COLO668 (cell line): ENCODE results near the gene ZCCHC14.
"Not testable (repeated sequence)": the region's sequence is repeated elsewhere in the genome, so short reads cannot be mapped to it uniquely, and the experiment has no call there.

Experiments used
- DNase-seq: peaks from one replicate; lab custom pipeline; 2025; ENCODE audit not compliant: unreplicated experiment; lab: John Stamatoyannopoulos, UW

Gene ZCCHC14

DNA sequence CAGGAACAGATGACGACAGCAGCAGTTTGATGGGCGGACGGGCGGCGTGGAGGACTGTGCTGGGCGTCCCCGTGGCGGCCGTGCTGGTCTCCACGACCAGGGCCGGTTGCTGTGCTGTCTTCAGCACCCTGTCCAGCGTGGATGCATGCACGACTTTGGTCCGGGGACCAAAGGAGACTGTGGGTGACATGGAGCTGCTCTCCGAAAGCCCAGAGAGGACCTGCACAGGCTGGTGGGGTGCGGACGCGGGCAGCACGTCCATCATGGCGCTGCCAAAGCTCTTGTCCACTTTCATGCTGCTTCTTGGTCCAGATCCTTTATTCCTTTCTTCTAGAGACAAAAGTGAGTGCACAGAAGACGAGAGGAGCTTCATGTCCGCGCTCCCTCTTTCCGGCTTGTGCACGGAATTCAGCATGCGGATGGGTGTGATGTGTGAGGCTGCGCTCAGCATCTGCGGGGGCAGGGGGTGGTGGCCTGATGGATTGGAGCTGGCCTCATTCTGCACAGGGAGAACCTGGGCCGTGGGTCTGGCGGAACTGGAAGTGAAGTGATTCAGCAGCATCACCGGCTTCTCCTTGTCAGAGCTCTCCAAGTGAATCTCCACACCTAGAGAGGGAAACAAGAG, 80.3 kb downstream of the ZCCHC14 start:
- DNase-seq = no peak

DNA sequence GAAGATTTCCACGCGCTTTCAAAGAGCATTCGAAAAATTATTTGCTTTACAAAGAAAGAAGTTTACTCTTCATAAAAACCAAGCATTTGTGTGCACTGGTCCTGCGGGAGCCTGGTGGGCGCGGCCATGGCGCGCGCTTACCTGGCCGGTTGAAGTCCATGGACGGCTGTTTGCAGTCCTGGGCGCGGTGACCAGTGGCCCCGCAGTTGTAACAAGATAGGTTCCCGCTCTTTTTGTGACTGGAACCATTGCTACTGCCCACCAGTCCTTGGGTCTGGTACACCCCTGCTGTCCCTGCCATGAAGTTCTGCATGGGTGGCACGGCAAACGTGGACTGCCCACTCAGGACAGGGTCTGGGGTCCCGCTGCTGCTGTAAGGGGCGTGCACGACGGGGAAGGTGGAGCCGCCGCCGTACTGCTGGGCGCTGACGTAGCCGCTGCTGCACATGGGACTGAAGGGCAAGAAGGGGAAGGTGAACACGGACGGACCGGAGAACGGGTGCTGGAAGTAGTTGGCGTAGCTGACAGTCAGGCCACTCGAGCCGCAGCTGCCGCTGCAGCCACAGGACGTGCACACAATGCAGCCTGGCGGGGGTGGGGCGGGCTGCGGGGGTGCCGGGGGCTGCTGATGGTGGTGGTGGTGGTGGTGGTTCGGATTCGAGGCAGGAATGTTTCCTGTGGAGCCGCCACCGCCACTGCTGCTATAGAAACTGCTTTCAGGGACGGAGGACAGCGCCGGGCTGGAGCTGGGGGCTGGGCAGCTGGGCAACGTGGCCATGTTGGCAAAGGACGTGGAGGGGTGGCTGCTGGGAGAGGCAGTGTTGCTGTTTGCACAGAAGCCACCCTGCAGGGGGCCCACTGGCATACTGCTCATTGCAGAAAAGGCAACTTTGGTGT, 81.2 kb downstream of the ZCCHC14 start:
- no peak for DNase-seq

DNA sequence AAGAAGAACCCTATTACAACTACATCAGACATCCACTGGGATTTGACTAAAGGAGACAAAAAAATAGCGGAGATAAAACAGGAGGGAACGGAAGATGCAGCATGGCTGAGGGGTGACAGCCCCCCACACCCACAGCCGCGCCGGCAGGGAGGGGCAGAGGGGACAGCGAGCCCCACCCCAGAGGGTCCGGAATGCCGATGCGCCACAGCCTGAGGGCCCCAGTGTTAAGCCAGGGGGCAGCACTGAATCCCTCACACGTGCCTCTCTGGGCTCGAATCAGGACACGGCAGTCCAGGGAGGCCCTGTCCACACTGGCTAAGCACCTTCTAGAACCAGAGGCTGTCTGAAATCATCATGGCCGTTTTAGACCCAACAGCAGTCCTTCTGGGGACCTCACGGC, 81.9 kb downstream of the ZCCHC14 start:
- no peak for DNase-seq

DNA sequence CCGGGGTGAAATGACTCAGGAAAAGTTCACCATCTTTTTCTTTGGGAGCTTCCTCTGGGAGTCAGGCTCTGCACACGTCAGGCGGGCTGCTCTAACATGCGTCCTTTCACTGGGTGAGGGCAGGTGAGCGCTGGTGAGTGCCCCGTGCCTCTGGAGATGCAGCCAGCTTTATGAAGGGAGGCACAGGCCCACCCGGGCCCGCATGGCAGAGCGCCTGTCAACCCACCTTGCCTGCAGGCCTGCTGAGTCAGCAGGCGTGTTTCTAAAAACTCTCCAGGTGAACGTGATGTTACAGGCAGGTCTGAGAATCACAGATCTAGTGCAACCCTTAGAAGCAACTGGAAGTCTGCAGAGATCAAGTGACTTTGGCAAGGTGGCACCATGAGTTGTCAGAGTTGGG, 82.3 kb downstream of the ZCCHC14 start:
- DNase-seq = no peak

DNA sequence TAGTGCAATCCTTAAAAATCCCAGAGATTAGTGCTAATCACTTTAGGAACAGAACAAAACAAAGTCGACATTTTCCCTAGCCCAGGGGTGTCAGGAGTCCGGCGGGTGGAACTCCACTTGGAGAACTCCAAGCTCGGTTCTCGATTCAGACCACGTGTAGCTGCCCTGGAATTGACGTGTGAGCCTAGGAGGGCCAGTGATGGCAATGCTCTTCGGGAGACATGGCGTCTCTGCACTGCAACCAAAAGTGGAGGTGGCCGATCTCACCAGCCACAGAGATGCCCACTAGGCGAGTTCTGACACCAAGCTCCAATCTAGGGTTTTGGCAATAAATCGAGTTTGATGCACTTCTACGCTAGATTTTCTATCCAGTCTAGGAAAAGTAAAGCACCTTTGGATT, 83.0 kb downstream of the ZCCHC14 start:
- DNase-seq = no peak

DNA sequence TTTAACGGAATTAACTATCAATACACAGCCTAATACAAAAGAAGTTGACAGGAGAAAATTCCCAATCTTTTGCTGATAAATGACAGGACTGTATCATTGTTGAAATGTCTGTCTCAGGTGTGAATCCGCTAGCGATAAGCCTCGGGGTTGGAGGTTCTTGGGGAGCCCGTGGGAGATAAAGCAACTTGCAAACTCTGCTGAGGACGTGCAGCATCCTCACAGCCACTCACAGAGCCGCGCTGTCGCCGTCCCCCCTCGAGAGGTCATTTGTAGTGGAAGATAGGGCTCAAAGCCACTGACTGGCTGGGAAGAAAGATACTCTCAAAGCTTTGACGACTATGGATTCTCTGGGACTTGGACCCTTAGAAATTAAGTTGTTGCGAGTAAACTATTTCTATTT, 83.7 kb downstream of the ZCCHC14 start:
- no peak for DNase-seq

DNA sequence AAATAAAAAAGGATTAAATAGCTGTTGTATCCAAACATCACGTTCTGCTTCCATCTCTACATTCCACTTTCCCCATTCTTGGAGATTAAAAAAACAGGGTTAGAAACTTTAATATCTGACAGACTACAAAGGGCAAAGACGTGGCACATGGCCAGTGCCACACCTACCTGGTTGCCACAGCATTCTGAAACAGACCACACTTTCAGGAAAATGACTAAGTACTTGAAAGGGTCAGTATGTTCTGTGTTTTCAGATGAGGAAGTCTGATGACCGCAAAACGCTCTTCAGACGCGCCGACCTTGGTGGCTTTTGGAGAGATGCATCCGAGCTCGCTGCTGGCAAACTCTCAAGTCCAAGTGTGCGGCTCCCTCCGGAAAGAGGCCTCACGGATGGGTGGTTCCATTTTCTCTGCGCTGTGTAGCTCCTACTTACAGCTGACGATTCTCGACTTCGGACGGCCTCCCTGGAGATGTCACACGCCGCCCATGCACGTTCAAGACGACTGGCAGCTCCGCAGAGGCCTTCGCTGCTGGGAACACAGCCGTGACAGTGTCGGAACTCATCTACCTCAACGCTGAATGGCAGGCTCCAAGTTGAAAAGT, 85.2 kb downstream of the ZCCHC14 start:
- no peak for DNase-seq

DNA sequence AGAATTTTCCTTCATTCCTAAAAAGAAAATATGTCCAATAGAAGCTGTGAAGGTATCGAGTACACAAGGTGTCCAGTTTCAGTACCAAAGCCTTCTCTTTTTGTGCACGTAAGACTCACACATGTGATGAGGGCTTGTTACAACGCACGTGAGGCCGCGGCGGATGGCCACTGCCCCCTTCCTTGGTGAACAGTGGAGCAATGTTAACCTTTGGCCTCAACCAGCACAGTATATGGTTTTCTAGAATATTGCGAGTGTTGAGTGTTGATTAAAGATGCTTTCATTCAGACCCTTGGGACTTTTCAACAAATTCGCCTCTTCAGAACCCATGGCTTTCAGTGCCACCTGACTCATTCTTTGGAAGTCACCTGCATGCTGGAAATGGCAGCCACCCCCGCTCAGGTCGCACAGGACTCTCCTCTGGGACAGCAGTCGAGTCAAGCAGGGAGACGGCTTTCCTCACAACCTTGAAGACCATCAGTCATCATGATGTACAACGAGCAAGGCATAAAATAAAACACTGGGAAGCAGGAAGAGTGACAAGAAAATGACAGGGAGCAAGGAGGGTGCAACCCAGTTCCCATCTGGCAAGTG, 86.2 kb downstream of the ZCCHC14 start:
- DNase-seq = no peak

DNA sequence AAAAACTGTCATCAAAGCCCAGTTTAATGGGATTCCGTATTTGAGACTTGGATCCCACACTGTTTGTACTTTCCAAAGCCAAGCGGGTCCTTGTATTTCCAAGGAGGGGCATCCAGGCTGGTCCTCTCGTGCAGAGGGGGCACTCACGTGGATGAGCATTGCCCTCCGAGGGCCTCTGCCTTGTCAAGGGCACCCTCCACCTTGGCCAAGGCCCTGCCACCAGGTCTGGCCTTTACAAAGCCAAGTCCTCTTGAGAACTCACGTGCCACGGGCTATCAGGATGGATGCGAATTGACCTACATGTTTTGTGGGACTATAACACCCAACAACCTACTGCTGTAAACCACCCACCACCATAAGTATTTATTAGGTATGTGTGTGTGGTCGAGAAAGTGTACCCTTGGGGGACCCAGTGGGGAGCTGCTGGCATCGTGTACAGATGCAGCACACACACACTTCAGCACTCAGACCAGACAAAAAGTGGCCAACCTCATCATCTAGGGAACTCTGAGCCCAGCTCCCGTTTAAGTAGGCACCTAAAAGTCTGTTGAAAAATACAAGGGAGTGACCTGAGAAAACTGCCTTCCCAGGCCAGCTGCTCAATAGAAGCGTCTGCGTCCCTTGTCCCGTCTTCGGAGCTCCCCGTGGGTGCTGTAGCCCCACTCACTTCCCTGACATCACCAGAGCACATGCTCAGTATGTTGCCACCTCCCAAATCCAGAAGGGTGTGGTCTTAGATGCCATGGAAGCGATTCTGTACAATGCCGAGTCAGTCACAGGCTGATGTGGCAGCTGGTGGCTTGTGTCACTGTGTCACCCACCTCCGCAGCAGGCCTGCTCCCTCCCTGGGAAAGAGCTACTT, 87.8 kb downstream of the ZCCHC14 start:
- DNase-seq = no peak

DNA sequence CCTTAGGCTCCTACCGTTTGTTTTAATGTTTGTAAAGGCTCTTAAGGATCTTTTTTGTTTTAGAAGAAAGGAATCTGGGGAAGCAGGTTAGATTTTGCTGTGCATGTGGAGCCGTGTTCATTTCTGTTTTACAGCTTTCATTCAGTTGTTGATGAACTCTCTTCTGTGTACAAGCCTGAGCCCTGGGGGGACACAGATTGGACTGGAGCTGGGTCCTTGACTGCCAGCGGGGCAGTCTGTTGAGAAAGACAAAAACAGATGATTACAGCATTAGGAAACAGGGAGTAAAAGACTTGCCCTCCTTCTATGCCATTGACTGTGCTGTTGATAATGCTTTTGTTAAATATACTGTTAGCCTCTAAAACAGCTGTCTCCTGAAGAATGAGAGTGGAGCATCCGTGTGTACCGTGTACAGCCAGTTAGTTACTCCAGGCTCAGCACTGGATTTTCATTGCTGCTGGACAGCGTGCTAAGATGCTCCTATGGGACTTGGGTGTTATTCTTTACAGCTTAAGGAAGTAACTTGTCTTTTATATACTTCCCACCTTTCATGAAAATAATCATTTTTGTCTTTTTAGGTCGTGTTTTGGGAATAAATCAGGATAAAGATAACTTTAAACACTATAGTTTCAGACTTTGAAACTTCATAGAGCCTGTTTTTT, 97.5 kb downstream of the ZCCHC14 start:
- no peak for DNase-seq

DNA sequence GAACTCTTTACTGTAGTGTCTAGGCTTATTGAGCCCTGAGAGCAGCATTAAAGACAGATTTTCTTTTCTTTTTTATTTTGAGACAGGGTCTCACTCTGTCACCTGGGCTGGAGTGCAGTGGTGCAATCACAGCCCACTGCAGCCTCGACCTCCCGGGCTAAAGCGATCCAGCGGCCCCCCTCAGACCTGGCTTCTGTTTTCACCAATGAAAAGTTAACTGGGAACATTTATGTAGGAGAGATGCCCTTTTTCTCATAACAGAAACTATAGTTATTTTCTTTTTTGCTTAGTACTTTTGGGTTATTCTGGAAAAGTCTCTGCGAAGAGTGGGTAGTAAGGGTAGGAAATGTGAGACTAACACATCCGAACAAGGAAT, 99.2 kb downstream of the ZCCHC14 start:
- no peak for DNase-seq

DNA sequence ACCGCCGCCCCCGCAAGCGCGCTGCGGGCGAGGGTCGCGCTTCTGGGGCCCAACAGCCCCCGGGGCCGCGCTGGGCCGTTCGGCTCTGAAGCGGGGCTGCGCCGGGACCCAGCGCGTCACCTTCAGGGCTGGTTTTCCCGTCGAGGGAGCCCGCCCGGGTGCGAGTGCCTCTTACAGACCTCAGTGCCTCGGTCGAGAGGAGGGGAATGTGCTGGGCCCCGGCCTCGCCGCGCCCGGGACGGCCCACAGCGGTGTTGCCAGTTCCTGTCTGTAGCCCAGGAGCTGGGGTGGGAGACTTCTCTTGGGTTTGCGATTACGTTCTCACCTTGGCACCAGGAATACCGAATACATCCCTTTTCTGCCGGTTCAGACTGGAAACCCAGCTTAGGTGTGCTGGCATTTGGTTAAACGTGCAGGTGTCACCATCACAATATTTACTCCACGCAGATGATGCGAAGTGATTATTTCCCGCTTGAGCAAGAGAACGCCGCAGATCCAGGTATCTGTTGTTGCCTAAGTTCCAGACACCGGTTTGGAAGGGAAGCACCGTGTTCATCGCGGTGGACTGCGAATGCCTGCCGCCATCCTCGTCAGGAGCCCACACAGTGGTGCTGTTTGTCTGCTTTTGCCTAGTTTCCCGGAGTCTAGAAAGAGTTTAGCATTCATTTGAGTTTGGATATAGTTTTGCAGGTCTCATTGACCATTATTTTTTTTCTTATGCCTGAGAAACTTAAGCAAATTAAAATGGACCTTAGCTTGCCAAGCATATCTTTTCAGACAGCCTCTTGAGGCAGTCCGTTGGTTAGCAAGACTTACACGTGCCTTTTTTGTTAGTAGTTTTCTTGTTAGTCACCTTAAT, 99.8 kb downstream of the ZCCHC14 start:
- DNase-seq = peak; percentile 42

DNA sequence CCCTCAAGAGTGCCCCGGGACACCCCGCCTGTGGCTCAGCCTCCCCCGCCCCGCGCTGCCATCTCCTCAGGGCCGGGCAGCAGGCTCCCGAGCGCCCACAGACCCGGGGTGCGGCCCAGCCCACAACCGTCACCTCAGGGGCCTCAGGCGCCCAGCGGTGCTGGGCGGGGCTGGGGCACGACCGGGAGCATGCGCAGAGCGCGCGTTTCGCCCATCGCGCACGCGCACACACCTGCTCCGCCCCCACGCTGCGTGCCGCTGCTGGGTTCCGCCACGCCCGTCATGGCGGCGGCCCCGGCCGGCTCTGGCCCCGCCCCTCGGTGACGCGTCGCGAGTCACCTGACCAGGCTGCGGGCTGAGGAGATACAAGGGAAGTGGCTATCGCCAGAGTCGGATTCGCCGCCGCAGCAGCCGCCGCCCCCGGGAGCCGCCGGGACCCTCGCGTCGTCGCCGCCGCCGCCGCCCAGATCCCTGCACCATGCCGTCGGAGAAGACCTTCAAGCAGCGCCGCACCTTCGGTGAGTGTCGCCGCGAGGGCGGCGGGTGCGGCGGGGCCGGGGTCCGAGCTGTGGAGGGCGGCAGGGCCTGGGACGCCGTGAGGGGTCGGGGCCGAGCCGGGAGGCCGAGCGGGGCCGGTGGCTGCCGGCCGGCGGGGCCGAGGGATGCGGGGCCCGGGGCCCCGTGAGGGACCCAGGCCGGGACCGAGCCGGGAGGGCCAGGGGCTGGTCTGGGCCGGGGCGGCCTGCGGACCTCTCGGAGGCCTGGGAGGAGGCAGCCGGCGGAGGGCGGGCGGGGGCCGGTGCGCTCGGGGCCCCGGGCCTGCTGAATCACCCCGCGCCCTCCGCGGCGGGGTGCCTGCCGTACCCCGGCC, 100.6 kb downstream of the ZCCHC14 start, which contains the start of gene MAP1LC3B:
Gene MAP1LC3B, plus strand, starts transcription at position 387 of the 871 bp plus-strand sequence. Its CDS starts 92 bp downstream, at position 479.
- DNase-seq = peak; percentile 97

DNA sequence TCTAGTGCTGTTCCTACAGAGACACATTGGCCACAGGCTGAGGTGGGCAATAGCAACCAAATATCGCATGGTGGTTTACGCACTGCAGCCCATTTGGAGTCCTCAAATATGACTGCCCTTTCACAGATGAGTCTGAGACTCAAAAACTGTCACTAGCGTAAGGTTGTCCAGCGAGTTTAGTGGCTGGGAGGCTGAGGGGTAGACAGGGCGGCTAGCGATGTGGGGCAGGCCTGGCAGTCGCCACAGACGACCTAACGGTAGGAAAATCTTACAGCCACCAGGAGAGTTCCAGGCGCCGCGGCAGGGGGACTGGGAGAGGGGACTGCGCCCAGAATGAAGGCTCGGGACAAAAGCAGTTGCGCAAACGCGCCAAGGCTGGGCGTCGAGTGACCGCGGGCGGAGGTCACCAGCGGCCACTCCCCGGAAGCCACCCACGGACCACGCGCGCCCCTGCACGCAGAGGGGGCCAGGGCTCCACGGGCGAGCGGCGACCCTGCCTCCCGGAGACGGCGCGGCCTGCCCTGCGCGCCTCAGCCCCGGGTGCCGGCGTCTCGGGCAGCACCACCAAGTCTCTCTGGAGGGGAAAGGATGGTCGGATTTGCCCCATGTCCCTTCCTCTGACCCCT, 101.4 kb downstream of the ZCCHC14 start:
- DNase-seq = peak; percentile 56

DNA sequence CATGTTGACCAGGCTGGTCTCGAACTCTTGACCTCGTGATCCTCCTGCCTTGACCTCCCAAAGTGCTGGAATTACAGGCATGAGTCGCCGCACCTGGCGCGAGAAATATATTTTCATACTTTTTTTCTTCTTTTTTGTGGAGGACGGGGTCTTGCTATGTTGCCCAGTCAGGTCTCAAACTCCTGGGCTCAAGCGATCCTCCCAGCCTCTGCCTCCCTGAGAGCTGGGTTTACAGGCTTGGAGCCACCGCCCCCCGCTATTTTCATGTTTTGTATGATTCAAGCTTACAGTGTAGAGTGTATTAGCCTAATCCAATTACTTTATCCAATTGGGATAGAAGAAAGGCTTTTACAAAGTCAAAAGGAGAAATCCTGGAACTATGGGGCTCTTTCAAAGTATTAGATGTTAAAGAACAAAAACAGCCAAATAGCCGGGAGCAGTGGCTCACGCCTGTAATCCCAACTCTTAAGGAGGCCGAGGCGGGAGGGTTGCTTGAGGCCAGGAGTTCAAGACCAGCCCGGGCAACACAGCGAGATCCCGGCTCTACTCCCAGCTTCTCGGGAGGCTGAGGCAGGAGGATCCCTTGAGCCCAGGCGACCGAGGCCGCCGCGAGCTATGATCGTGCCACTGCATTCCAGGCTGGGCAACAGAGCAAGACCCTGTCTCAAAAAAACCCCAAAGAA, 102.0 kb downstream of the ZCCHC14 start:
- no peak for DNase-seq

DNA sequence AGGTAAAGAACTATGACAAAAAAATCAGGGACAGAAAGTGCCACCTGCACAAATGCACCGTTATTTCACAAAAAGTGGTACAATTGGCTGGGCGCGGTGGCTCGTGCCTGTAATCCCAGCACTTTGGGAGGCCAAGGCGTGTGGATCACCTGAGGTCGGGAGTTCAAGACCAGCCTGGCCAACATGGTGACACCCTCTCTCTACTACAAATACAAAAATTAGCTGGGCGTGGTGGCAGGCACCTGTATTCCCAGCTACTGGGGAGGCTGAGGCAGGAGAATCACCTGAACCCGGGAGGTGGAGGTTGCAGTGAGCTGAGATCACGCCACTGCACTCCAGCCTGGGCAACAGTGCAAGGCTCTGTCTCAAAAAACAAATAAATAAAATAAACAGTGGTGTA, 102.9 kb downstream of the ZCCHC14 start:
- DNase-seq = not testable (repeated sequence)

DNA sequence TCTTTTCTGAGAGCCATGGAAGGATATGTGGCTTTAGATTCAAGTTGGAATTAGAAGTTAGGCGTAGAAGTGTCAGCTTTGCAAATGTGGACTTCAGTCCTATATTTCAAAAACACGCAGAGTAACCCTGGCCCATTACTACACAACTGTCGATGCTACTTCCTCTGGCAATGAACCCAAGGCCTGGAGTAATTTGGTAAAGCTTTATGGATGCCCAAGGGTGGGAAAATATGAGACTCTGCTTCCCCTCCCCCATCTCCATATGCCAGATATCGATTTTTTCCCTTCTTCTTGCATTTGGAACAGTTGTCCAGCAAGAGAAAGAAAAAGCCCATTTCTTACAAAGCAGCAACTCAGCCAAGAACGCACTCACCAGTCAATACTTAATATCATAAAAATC, 103.6 kb downstream of the ZCCHC14 start:
- no peak for DNase-seq
